DOHH2 (cell line): ENCODE measurements around the gene FHIP1A.

Source experiments
- H3F3A ChIP-seq: fragments of 200-600 bp; sonication (generic), shearing (Covaris generic); 2 replicates; pipeline ENCODE4 v1.6.0; 2016; ENCODE audit warnings: antibody characterized with exemption, mild to moderate bottlenecking; ENCODE audit not compliant: control insufficient read depth, insufficient read depth
- H3K27ac ChIP-seq: fragments of 200-600 bp; sonication (generic); 2 replicates; pipeline ENCODE4 v1.5.1; 2014; ENCODE audit warnings: low read depth, mild to moderate bottlenecking, low read length, moderate library complexity
- H3K27me3 ChIP-seq: fragments of 200-600 bp; sonication (generic); 2 replicates; pipeline ENCODE4 v1.6.1; 2014; ENCODE audit warnings: mild to moderate bottlenecking, low read length, mixed read lengths; ENCODE audit not compliant: control insufficient read depth
- H3K36me3 ChIP-seq: fragments of 200-600 bp; sonication (generic); 2 replicates; pipeline ENCODE4 v1.6.1; 2014; ENCODE audit warnings: mild to moderate bottlenecking, low read length, moderate library complexity, mixed read lengths; ENCODE audit not compliant: control insufficient read depth
- H3K4me1 ChIP-seq: fragments of 200-600 bp; sonication (generic); 2 replicates; pipeline ENCODE4 v1.6.1; 2014; ENCODE audit warnings: mild to moderate bottlenecking, low read length, mixed read lengths; ENCODE audit not compliant: control insufficient read depth
- H3K4me2 ChIP-seq: fragments of 200-600 bp; sonication (generic); 2 replicates; pipeline ENCODE4 v1.6.0; 2014; ENCODE audit warnings: mild to moderate bottlenecking, low read length, moderate library complexity
- H3K4me3 ChIP-seq: fragments of 200-600 bp; sonication (generic); 2 replicates; pipeline ENCODE4 v1.5.1; 2014; ENCODE audit warnings: mild to moderate bottlenecking, low read length, mixed read lengths
- H3K79me2 ChIP-seq: fragments of 200-600 bp; sonication (generic); 2 replicates; pipeline ENCODE4 v1.6.1; 2014; ENCODE audit warnings: mild to moderate bottlenecking, low read length, mixed read lengths; ENCODE audit not compliant: control insufficient read depth
- H3K9me2 ChIP-seq: fragments of 200-600 bp; sonication (generic); replicated peaks from 2 replicates; pipeline ENCODE4 v1.6.1; 2014; ENCODE audit warnings: mild to moderate bottlenecking, low read length, mixed read lengths; ENCODE audit not compliant: control insufficient read depth
- H3K9me3 ChIP-seq: fragments of 200-600 bp; sonication (generic); 2 replicates; pipeline ENCODE4 v1.6.1; 2014; ENCODE audit warnings: antibody characterized with exemption, low read length, mixed read lengths; ENCODE audit not compliant: control insufficient read depth, insufficient read depth
- H4K20me1 ChIP-seq: fragments of 200-600 bp; sonication (generic); 2 replicates; pipeline ENCODE4 v1.6.0; 2014; ENCODE audit warnings: low read depth, mild to moderate bottlenecking, antibody characterized with exemption, low read length, moderate library complexity; ENCODE audit not compliant: control insufficient read depth, insufficient read depth
- CTCF ChIP-seq: fragments of 200-600 bp; sonication (generic); IDR thresholded peaks from one replicate; pipeline ENCODE4 v1.5.1; 2014; ENCODE audit warnings: antibody characterized with exemption, mild to moderate bottlenecking, low read depth, low read length; ENCODE audit not compliant: poor library complexity, severe bottlenecking
- EZH2phosphoT487 ChIP-seq: fragments of 200-600 bp; sonication (generic); IDR thresholded peaks from 2 replicates; pipeline ENCODE4 v1.6.1; 2017; ENCODE audit warnings: borderline replicate concordance, mild to moderate bottlenecking, antibody characterized with exemption, low read length, moderate library complexity, mixed read lengths

Gene FHIP1A

GRCh38 chr4:151417766-151418376 is 8.9 kb downstream of the FHIP1A start:
- no peak overlapping the region for H3K4me3 ChIP-seq
- H3K4me1 ChIP-seq, result no peaks in the 10 kb centered on the region
- no peaks in the 10 kb centered on the region for H4K20me1 ChIP-seq
- H3K27ac ChIP-seq, result no peak overlapping the region
- H3K4me2 ChIP-seq, result no peak overlapping the region
- no peaks in the 10 kb centered on the region for H3K9me3 ChIP-seq
- H3K9me2 ChIP-seq, result no peaks in the 10 kb centered on the region
- no peaks in the 10 kb centered on the region for H3K27me3 ChIP-seq
- no peak for TF ChIP-seq CTCF
- no peak for TF ChIP-seq EZH2phosphoT487
- H3K36me3 ChIP-seq, result no peaks in the 10 kb centered on the region
- no peaks in the 10 kb centered on the region for H3K79me2 ChIP-seq
- H3F3A ChIP-seq, result no peaks in the 10 kb centered on the region

- no peak overlapping the region for H3K4me2 ChIP-seq
- H3K27ac ChIP-seq, result no peak overlapping the region
- H3K4me1 ChIP-seq, result no peaks in the 10 kb centered on the region
- no peaks in the 10 kb centered on the region for H3K36me3 ChIP-seq
- H3K9me2 ChIP-seq, result no peaks in the 10 kb centered on the region
- no peaks in the 10 kb centered on the region for H3K79me2 ChIP-seq
- no peaks in the 10 kb centered on the region for H3F3A ChIP-seq
- H3K4me3 ChIP-seq, result no peak overlapping the region
- no peaks in the 10 kb centered on the region for H4K20me1 ChIP-seq
- no peaks in the 10 kb centered on the region for H3K27me3 ChIP-seq
- no peaks in the 10 kb centered on the region for H3K9me3 ChIP-seq
- TF ChIP-seq EZH2phosphoT487, result no peak
- TF ChIP-seq CTCF, result no peak
Observed at GRCh38 chr4:151418385-151418784, 9.4 kb downstream of the FHIP1A start.

GRCh38 chr4:151418856-151419255 is 9.9 kb downstream of the FHIP1A start:
- H3K27ac ChIP-seq, result no peak overlapping the region
- H3K9me2 ChIP-seq, result no peaks in the 10 kb centered on the region
- H3F3A ChIP-seq, result no peaks in the 10 kb centered on the region
- no peak for TF ChIP-seq CTCF
- no peak for TF ChIP-seq EZH2phosphoT487
- no peaks in the 10 kb centered on the region for H3K36me3 ChIP-seq
- no peaks in the 10 kb centered on the region for H3K27me3 ChIP-seq
- no peaks in the 10 kb centered on the region for H4K20me1 ChIP-seq
- H3K4me1 ChIP-seq, result no peaks in the 10 kb centered on the region
- no peak overlapping the region for H3K4me2 ChIP-seq
- no peaks in the 10 kb centered on the region for H3K9me3 ChIP-seq
- H3K79me2 ChIP-seq, result no peaks in the 10 kb centered on the region
- H3K4me3 ChIP-seq, result no peak overlapping the region
